GM19240 (cell line): ENCODE measurements around the gene OR8H2.
"Not testable (repeated sequence)": the region's sequence is repeated elsewhere in the genome, so short reads cannot be mapped to it uniquely, and the experiment has no call there.

Source experiments
- DNase-seq: peaks from one replicate; pipeline ENCODE4 v3.0.0; 2011; ENCODE audit warnings: low spot score; ENCODE audit not compliant: insufficient read length

OR8H2 gene, protein sequence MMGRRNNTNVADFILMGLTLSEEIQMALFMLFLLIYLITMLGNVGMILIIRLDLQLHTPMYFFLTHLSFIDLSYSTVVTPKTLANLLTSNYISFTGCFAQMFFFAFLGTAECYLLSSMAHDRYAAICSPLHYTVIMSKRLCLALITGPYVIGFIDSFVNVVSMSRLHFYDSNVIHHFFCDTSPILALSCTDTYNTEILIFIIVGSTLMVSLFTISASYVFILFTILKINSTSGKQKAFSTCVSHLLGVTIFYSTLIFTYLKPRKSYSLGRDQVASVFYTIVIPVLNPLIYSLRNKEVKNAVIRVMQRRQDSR

DNA sequence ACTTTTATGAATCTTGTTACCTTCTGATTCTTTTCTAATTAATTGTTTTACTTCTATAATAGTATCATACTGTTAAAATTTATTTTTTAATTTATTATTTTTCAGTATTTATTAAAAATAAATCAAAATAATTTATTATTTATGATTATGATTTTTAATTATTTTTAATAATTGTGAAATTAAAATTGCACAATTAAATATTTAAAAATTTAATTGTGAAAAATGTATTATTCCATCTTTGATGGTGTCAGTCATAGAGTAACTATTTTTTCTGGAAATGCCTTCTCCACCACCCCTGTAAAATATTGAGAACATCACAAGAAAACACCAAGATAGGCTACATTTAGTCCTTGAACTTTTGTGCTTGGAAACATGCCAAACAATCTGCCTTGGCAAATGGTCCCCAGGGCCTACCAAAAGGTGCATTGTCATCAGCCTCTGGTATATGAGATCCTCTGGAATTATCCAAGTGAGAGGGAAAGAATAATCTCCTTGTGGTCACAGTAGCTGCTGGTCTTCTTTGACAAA is at the start of gene OR8H2:
OR8H2 (plus strand) TSS at position 478 of the 528 bp plus-strand sequence. CDS start 1,356 bp downstream, outside the sequence.
- no peak for DNase-seq

DNA sequence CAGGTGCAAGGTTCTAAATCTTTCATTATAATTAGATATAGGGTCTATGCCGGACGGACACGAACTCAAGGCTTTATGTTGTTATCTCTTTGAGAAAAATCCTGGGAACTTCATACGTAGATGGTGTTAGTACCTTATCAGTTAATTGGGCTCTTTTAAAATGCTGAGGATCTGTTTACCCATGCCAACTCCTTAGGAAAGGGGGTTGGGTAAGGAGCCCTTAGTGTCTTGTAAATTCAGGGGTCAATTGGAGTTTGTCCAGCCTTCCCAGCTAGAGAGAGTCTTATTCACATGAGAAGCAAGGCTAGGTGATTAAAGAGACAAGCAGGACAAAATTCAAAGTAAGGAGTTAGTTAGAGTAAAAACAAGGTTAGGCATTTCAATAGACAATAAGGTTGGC is 47.1 kb upstream of the OR8H2 start:
- DNase-seq, result not testable (repeated sequence)

DNA sequence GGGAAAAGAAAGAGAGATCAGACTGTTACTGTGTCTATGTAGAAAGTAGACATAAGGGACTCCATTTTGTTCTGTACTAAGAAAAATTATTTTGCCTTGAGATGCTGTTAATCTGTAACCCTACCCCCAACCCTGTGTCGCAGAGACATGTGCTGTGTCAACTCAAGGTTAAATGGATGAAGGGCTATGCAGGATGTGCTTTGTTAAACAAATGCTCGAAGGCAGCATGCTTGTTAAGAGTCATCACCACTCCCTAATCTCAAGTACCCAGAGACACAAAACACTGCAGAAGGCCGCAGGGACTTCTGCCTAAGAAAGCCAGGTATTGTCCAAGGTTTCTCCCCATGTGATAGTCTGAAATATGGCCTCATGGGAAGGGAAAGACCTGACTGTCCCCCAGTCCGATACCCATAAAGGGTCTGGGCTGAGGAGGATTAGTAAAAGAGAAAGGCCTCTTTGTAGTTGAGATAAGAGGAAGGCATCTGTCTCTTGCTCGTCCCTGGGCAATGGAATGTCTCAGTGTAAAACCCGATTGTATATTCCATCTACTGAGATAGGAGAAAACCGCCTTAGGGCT is 45.7 kb upstream of the OR8H2 start:
- not testable (repeated sequence) for DNase-seq

DNA sequence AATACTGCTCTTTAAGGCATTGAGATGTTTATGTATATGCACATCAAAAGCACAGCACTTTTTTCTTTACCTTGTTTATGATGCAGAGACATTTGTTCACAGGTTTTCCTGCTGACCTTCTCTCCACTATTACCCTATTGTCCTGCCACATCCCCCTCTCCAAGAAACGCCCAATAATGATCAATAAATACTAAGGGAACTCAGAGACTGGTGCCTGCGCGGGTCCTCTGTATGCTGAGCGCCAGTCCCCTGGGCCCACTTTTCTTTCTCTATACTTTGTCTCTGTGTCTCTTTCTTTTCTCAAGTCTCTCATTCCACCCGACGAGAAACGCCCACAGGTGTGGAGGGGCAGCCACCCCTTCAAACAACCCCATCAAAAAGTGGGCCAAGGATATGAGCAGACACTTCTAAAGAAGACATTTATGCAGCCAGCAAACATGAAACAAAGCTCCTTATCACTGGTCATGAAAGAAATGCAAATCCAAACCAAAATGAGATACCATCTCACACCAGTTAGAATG is 45.2 kb upstream of the OR8H2 start:
- DNase-seq, result not testable (repeated sequence)

DNA sequence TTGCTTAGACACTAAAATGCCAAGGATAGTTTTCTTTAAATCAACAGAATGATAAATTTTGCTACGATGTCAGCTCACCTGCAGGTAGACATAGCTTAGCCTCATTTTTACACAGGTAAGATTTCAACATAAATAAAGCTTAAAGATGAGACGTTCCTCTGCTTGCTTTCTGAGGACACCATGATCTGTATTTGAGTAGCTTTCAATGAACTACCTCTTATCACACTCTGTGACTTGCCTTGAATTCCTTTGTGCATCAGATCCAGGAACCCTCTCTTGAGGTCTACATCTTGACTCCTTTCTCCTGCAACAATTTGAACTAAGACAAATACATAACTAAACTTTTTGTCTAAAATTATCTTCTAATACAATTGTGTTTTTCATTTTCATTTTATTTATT is 36.5 kb upstream of the OR8H2 start:
- DNase-seq, result no peak

DNA sequence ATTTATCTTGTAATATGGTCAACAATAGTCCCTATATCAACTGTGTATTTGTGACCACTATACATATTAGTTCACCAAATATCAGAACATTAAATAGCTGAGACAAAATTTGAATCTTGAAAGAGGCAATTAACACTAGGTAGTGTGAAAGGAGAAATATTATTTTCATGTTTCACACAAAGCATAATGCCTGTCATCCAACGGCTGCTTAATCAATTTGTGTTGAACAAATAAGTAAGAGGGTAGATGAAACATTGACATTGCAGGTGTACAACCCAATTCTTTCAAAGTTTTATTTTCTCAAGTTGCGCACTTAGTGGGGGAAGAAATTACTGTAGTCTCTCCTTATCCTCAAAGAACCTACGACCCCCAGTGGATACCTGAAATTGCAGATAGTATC is 13.8 kb upstream of the OR8H2 start:
- no peak for DNase-seq

DNA sequence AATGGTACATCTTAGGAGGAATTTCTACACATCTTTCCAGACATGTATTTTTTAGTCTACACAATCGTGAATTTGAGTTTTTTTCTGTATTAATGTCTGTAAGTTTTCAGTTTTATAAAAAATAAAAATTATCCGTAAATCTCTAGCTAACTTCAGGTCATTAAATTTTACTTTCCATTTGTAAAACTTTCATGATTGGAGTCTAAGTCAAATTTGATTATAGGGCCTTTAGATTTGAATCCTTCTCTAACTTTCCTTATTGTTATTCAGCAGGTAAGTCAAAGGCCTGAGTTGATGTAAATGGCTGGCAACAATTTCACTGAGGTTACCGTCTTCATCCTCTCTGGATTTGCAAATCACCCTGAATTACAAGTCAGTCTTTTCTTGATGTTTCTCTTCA is 10.5 kb upstream of the OR8H2 start, which contains the start of gene OR8I2:
OR8I2 (plus strand) TSS at position 301 of the 400 bp plus-strand sequence; CDS start at position 301, 0 bp downstream.
- no peak for DNase-seq

DNA sequence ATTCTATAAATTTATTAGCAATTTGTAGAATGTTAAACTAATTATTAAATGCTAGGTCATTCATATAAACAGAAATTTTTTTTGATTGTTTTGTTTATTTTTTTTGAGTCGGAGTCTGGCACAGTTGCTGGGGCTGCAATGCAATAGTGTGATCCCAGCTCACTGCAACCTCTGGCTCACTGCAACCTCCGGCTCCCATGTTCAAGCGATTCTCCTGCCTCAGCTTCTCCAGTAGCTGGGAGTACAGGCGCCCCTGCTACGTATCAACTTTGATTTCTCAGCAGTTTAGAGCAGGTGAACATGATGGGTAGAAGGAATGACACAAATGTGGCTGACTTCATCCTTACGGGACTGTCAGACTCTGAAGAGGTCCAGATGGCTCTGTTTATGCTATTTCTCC is 18.6 kb downstream of the OR8H2 start, which contains the start of gene OR8H3:
OR8H3 (plus strand) TSS at position 301 of the 400 bp plus-strand sequence; CDS start at position 301, 0 bp downstream.
- no peak for DNase-seq

DNA sequence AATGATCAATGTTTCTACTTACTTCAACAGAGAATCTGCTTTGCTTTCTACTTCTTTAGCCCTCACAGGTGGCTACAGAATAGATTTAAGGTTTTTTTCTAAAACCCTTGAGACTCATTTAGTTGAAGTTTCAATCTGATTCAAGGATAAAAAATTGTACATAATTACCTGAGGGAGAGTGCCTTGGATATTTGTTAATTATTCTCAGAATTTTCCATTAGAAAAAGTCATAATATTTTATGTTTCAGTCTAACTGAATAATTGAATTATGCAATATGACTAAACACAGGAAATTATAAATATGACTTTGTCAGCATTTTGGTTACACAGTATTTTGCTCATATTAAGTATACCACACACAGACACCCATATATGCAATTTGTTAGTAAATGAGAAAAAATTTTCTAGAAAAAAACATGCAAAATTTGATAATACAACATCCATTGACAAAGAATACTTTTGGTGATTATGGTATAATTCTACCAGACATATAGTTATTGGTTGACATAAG is 36.7 kb downstream of the OR8H2 start, which contains the start of gene OR8J3:
OR8J3 (minus strand) TSS at position 51 of the 511 bp plus-strand sequence. CDS start 2,483 bp downstream, outside the sequence.
- no peak for DNase-seq

DNA sequence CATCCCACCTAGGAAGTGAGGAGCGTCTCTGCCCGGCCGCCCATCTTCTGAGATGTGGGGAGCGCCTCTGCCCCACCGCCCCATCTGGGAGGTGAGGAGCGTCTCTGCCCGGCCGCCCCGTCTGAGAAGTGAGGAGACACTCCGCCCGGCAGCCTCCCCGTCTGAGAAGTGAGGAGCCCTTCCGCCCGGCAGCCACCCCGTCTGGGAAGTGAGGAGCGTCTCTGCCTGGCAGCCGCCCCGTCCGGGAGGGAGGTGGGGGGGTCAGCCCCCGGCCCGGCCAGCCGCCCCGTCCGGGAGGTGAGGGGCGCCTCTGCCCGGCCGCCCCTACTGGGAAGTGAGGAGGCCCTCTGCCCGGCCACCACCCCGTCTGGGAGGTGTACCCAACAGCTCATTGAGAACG is 40.2 kb downstream of the OR8H2 start:
- not testable (repeated sequence) for DNase-seq

DNA sequence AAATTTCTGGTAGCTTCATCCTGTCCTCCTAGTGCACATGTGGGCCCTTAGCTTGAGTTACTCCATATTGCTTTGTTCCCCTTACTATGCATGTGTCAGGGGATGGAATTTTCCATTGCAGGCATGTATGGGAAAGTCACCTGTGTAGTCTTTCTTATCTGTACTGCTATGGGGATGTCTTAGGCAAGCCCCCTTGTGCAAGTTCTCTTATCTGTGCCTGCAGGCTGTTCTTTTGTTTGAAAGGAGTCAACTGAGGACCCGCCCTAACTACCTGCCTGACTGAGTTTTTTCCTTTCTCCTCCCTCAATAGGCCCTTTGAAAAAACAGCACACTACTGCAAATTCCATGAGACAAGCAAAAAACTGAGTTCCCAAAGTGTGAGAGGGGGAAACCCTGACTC is 47.9 kb downstream of the OR8H2 start:
- DNase-seq, result no peak

DNA sequence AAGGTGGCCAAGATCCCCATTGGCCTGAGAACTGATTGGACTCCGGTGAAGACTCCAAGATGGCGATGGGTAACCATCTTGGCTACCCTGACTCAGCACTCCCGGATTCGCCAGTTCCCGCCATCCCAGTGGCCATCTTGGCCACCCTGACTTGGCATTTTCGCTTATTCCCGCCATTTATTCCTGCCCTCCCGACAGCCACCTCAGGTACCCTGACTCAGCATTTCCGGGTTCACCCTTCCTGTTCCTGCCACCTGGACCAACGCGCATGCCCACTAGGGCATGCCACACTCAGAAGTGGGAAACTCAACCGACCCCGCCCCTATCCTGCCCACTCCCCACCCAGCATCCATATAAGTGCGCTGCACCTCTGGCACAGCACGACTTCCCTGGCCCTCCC is 48.8 kb downstream of the OR8H2 start:
- DNase-seq, result no peak
